Neural progenitor cell (in vitro differentiated cells): ENCODE measurements around the gene INVS.

Source experiments
- CTCF ChIP-seq: fragments of 200-600 bp; sonication (generic); IDR thresholded peaks from 2 replicates; pipeline ENCODE4 v1.5.1; 2017; ENCODE audit warnings: antibody characterized with exemption, mild to moderate bottlenecking
- EZH2 ChIP-seq: fragments of 200-600 bp; sonication (generic); IDR thresholded peaks from 2 replicates; pipeline ENCODE4 v1.6.1; 2017; ENCODE audit warnings: antibody characterized with exemption, mild to moderate bottlenecking, moderate library complexity

GRCh38 chr9:100160021-100160420 is 61.0 kb downstream of the INVS start:
- no peak for TF ChIP-seq CTCF
- no peak for TF ChIP-seq EZH2
